ENCODE measurements around the gene TSPAN12.

DNA sequence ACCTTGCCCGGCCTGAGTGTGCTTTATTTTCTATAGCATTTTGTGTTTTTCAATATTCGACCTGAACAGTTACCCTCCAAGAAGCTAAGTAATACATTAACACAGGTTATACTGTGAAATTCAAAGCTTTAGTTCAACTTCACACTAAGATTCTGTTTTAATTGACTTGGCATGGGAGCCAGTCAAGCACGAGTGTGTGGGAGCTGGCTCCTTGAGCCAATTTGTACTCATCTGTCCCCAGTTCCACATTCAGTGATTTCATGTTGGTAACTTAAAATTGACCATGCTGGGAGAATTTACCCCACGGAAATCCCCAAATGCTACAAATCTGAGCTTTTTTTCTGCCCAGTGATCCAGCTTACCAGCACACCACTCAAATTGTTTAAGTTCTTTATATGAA is 20.3 kb downstream of the TSPAN12 start:
- TF ChIP-seq, protein P1, sequence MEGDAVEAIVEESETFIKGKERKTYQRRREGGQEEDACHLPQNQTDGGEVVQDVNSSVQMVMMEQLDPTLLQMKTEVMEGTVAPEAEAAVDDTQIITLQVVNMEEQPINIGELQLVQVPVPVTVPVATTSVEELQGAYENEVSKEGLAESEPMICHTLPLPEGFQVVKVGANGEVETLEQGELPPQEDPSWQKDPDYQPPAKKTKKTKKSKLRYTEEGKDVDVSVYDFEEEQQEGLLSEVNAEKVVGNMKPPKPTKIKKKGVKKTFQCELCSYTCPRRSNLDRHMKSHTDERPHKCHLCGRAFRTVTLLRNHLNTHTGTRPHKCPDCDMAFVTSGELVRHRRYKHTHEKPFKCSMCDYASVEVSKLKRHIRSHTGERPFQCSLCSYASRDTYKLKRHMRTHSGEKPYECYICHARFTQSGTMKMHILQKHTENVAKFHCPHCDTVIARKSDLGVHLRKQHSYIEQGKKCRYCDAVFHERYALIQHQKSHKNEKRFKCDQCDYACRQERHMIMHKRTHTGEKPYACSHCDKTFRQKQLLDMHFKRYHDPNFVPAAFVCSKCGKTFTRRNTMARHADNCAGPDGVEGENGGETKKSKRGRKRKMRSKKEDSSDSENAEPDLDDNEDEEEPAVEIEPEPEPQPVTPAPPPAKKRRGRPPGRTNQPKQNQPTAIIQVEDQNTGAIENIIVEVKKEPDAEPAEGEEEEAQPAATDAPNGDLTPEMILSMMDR (conservative IDR thresholded peaks at IDR 0.05 in 1 of 2, IDR thresholded peaks at IDR 0.05 in 1 of 2; ENCODE audit: low read depth in 1 of 2, low read length in 2 of 2) = no peak
- no peak for TF ChIP-seq EZH2 (IDR thresholded peaks at IDR 0.05; ENCODE audit: low read length, missing control alignments)
